Breast epithelium (tissue), 3 donors: ENCODE results near the gene LIF.
A peak's percentile ranks its signal among the peaks of the same experiment; 100 is the strongest.

ENCODE experiments used
- CTCF ChIP-seq, 3 donors: fragments of 450-650 bp; IDR thresholded peaks; one replicate each; pipeline ENCODE4 v1.5.1; 2016 to 2017; ENCODE audit warnings: antibody characterized with exemption in 3 of 3, mild to moderate bottlenecking in 3 of 3, moderate library complexity in 3 of 3
- POLR2A ChIP-seq: fragments of 450-650 bp; IDR thresholded peaks from one replicate; pipeline ENCODE4 v1.6.1; 2016; ENCODE audit warnings: antibody characterized with exemption, mild to moderate bottlenecking, moderate library complexity
- POLR2AphosphoS5 ChIP-seq, 3 donors: sonication (generic); formaldehyde crosslinking; IDR thresholded peaks; one replicate each; pipeline ENCODE4 v1.6.1; 2017; ENCODE audit warnings: antibody characterized with exemption in 3 of 3

GRCh38 chr22:30289980-30290313 is 43.4 kb upstream of the LIF start:
- TF ChIP-seq POLR2A (no peak), CTCF (IDR thresholded peaks at IDR 0.05) (peak in 1 of 3 donors; percentile 12), POLR2AphosphoS5 (IDR thresholded peaks at IDR 0.05) (no peak)
